OCI-LY7 (cell line): Measurements from ENCODE around the gene PEPD. TPM values are rescaled to one million over a fixed set of nuclear protein-coding genes. Genes with fewer than 3 reads are reported as not detected.

Source experiments
- BruUV-seq: library from RNA; stranded (reverse); fragments of 400-500 nt; replicated peaks from 2 replicates; lab custom pipeline; 2021; lab: Mats Ljungman, UMichigan
- CTCF ChIA-PET: fragments of 300-600 bp; sonication (Branson Sonifier 250); formaldehyde crosslinking; loops from one replicate; lab custom pipeline; 2022; ENCODE audit warnings: antibody characterized with exemption; ENCODE audit not compliant: unreplicated experiment; lab: Charles Lee
- POLR2A ChIA-PET: fragments of 300-600 bp; sonication (Branson Sonifier 250); formaldehyde crosslinking; loops from one replicate; lab custom pipeline; 2022; ENCODE audit warnings: antibody characterized with exemption; lab: Charles Lee
- DNase-seq: peaks from one replicate; pipeline ENCODE4 v3.0.0-alpha.2; 2015; ENCODE audit warnings: low spot score
- H2AFZ ChIP-seq: fragments of 200-600 bp; sonication (generic), shearing (Covaris generic); 2 replicates; pipeline ENCODE4 v1.6.1; 2014; ENCODE audit warnings: mild to moderate bottlenecking, antibody characterized with exemption, low read length, moderate library complexity
- H3K27ac ChIP-seq: fragments of 200-600 bp; sonication (generic); 2 replicates; pipeline ENCODE4 v1.5.1; 2014; ENCODE audit warnings: mixed run types, low read depth, mild to moderate bottlenecking, moderate library complexity, low read length, inconsistent platforms; ENCODE audit not compliant: poor library complexity, severe bottlenecking
- H3K36me3 ChIP-seq: fragments of 200-600 bp; sonication (generic); 2 replicates; pipeline ENCODE4 v1.6.1; 2014; ENCODE audit warnings: mild to moderate bottlenecking, antibody characterized with exemption, low read length, moderate library complexity, mixed read lengths; ENCODE audit not compliant: insufficient read depth
- H3K4me1 ChIP-seq: fragments of 200-600 bp; sonication (generic); 2 replicates; pipeline ENCODE4 v1.5.1; 2014; ENCODE audit warnings: mild to moderate bottlenecking, low read length; ENCODE audit not compliant: insufficient read depth, poor library complexity, severe bottlenecking
- H3K4me2 ChIP-seq: fragments of 200-600 bp; sonication (generic); 2 replicates; pipeline ENCODE4 v1.6.1; 2014; ENCODE audit warnings: mild to moderate bottlenecking, low read length
- H3K4me3 ChIP-seq: fragments of 200-600 bp; sonication (generic); 2 replicates; pipeline ENCODE4 v1.5.1; 2014; ENCODE audit warnings: mild to moderate bottlenecking, low read depth, low read length; ENCODE audit not compliant: poor library complexity, severe bottlenecking
- H3K79me2 ChIP-seq: fragments of 200-600 bp; sonication (generic); 2 replicates; pipeline ENCODE4 v1.6.1; 2016; ENCODE audit warnings: low read depth, mild to moderate bottlenecking, low read length, moderate library complexity, mixed read lengths; ENCODE audit not compliant: insufficient read depth
- H3K9me2 ChIP-seq: fragments of 200-600 bp; sonication (generic); 2 replicates; pipeline ENCODE4 v1.6.1; 2016; ENCODE audit warnings: mild to moderate bottlenecking, low read length, mixed read lengths; ENCODE audit not compliant: insufficient read depth
- H3K9me3 ChIP-seq: fragments of 200-600 bp; sonication (generic); 2 replicates; pipeline ENCODE4 v1.6.1; 2014; ENCODE audit warnings: mild to moderate bottlenecking, mixed run types, low read length, mixed read lengths
- H4K20me1 ChIP-seq: fragments of 200-600 bp; sonication (generic); 2 replicates; pipeline ENCODE4 v1.6.1; 2014; ENCODE audit warnings: mild to moderate bottlenecking, antibody characterized with exemption, low read length, moderate library complexity, mixed read lengths; ENCODE audit not compliant: insufficient read depth
- EZH2phosphoT487 ChIP-seq: fragments of 200-600 bp; sonication (generic); IDR thresholded peaks from 2 replicates; pipeline ENCODE4 v1.6.1; 2018; ENCODE audit warnings: low read depth, borderline replicate concordance, mild to moderate bottlenecking, mixed run types, antibody characterized with exemption, low read length, moderate library complexity, mixed read lengths
- intact Hi-C: fragments of 100-400 bp; cut with micrococcal nuclease; formaldehyde crosslinking; loops from one replicate; pipeline ENCODE4 v1.10.0; 2022; ENCODE audit not compliant: unreplicated experiment
- total RNA-seq, 2 experiments: library from RNA; depleted of rRNA in 1 of 2; stranded (reverse); fragments of >200 nt in 1 of 2; shearing (Covaris generic) in 1 of 2; gene quantifications; 2 replicates each; pipeline ENCODE4 v1.2.3, GENCODE V29; 2014 to 2022
- TF ChIP-seq, protein P1 (sequence below): fragments of 200-600 bp; sonication (generic); conservative IDR thresholded peaks from 2 replicates; pipeline ENCODE4 v1.5.1; 2014; ENCODE audit warnings: mild to moderate bottlenecking, antibody characterized with exemption, low read length, moderate library complexity, mixed read lengths

PEPD gene
- total RNA-seq, 2 experiments from 2014 or later: 24.4 to 29.7 TPM

DNA sequence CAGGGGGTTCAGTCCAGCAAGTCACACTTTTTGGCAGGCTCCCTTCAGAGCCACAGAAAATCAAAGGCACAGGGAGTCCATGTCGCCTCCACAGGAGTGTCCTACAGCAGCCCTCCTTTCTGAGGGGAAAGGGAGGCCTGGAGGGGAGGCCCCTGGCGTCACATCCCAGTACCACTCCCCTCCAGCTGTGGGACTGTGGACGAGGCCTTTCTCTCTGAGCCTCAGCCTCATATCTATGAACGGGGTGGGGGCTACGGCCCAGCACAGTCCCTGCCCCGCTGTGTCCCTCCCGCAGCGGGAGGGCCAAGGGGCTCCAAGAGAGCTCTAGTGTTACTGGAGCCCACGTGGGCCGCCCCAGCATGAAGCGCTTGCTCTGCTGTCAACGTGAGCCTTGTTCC, 23.8 kb downstream of the PEPD start:
- DNase-seq: no peak
- Histone ChIP-seq H3K79me2 (no peaks in the 10 kb centered on the region), H3K4me2 (no peak overlapping the region), H3K4me1 (no peaks in the 10 kb centered on the region), H3K4me3 (no peak overlapping the region), H2AFZ (no peak overlapping the region), H3K27ac (no peak overlapping the region), H3K9me3 (no peaks in the 10 kb centered on the region), H4K20me1 (no peaks in the 10 kb centered on the region), H3K9me2 (no peaks in the 10 kb centered on the region), H3K36me3 (no peaks in the 10 kb centered on the region)
- POLR2A ChIA-PET: no interaction called here
- CTCF ChIA-PET: no interaction called here
- no TSS peak for BruUV-seq
- intact Hi-C loops: no loop called here
- no peak for TF ChIP-seq EZH2phosphoT487
- TF ChIP-seq, protein P1, sequence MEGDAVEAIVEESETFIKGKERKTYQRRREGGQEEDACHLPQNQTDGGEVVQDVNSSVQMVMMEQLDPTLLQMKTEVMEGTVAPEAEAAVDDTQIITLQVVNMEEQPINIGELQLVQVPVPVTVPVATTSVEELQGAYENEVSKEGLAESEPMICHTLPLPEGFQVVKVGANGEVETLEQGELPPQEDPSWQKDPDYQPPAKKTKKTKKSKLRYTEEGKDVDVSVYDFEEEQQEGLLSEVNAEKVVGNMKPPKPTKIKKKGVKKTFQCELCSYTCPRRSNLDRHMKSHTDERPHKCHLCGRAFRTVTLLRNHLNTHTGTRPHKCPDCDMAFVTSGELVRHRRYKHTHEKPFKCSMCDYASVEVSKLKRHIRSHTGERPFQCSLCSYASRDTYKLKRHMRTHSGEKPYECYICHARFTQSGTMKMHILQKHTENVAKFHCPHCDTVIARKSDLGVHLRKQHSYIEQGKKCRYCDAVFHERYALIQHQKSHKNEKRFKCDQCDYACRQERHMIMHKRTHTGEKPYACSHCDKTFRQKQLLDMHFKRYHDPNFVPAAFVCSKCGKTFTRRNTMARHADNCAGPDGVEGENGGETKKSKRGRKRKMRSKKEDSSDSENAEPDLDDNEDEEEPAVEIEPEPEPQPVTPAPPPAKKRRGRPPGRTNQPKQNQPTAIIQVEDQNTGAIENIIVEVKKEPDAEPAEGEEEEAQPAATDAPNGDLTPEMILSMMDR: no peak

DNA sequence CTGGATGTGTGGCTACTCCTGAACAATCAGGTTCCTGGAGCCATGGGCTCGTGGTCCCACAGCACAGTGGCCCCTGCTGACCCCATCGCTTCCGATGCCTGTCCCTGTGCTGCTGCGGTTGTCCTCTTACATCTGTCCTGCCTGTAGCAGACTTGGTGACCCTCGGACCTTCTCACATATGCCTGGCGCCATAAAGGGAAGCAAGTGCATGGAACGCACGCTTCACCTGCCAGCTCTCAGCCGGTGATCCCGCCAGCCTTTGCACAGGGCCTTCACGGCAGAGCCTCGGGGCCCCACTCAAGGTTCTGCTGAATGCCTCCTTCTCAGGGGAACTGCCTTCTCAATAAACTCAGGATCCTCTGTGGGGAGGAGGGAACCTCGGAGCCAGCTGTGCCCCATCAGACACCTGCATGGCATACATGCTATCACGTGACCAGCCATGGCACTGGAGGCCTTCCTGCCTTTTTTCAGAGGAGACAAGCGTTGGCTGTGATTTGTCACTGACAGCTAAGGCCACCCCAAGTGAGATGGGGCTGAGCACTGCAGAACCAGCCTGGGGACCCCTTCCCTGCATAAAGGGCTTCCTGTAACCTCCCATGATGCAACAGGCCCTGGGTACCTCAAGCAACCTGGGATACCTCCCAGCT, 24.3 kb downstream of the PEPD start:
- CTCF ChIA-PET: no interaction called here
- DNase-seq: no peak

More for the DNA sequence above, 24.3 kb downstream of the PEPD start:
- Histone ChIP-seq H4K20me1 (no peaks in the 10 kb centered on the region), H3K27ac (no peak overlapping the region), H3K4me3 (no peak overlapping the region), H3K4me1 (no peaks in the 10 kb centered on the region), H3K79me2 (no peaks in the 10 kb centered on the region), H3K36me3 (no peaks in the 10 kb centered on the region), H3K9me3 (no peaks in the 10 kb centered on the region), H3K9me2 (no peaks in the 10 kb centered on the region), H3K4me2 (no peak overlapping the region), H2AFZ (no peak overlapping the region)
- POLR2A ChIA-PET: no interaction called here
- intact Hi-C loops: no loop called here
- BruUV-seq: no TSS peak
- TF ChIP-seq, protein P1: no peak
- no peak for TF ChIP-seq EZH2phosphoT487
